Panc1 (cell line): ENCODE data around the gene ZNF17. TPM values are rescaled to one million over a fixed set of nuclear protein-coding genes. Genes with fewer than 3 reads are reported as not detected.

ENCODE experiments used
- ATAC-seq: fragments of 200-7000 bp; cut with Tn5 transposase; 2 replicates; pipeline ENCODE4 v1.9.1; 2020; ENCODE audit warnings: mild to moderate bottlenecking, moderate library complexity
- BruUV-seq: library from RNA; stranded (reverse); fragments of 400-500 nt; replicated peaks from 2 replicates; lab custom pipeline; 2021; lab: Mats Ljungman, UMichigan
- CTCF ChIA-PET: fragments of 300-600 bp; sonication (Branson Sonifier 250); formaldehyde crosslinking; loops from one replicate; lab custom pipeline; 2022; ENCODE audit warnings: antibody characterized with exemption; lab: Charles Lee
- POLR2A ChIA-PET: fragments of 300-600 bp; sonication (Branson Sonifier 250); formaldehyde crosslinking; loops from one replicate; lab custom pipeline; 2022; ENCODE audit warnings: antibody characterized with exemption; lab: Charles Lee
- DNase-seq: peaks from one replicate; pipeline ENCODE4 v3.0.0-alpha.2; 2010; ENCODE audit warnings: low read depth, low spot score
- H3K27ac ChIP-seq: 2 replicates; pipeline ENCODE4 v1.5.1; 2011; ENCODE audit warnings: mild to moderate bottlenecking, low read length, inconsistent platforms
- H3K27me3 ChIP-seq: fragments of 200-500 bp; sonication (Bioruptor generic); 2 replicates; pipeline ENCODE4 v1.6.0; 2014; ENCODE audit warnings: low read length, inconsistent platforms; ENCODE audit not compliant: control insufficient read depth, insufficient read depth
- H3K36me3 ChIP-seq: fragments of 200-500 bp; sonication (Bioruptor generic); 2 replicates; pipeline ENCODE4 v1.5.1; 2014; ENCODE audit warnings: inconsistent platforms, mild to moderate bottlenecking, low read length, moderate library complexity; ENCODE audit not compliant: control insufficient read depth, insufficient read depth
- H3K4me1 ChIP-seq: 2 replicates; pipeline ENCODE4 v1.5.1; 2011; ENCODE audit warnings: inconsistent platforms, mild to moderate bottlenecking, low read length, moderate library complexity; ENCODE audit not compliant: control insufficient read depth, insufficient read depth
- H3K4me3 ChIP-seq, 2 experiments: 2 replicates each; pipeline ENCODE4 v1.5.1; 2011 to 2012; ENCODE audit warnings: low read depth in 2 of 2, low read length in 2 of 2, mild to moderate bottlenecking in 2 of 2, inconsistent platforms in 1 of 2, moderate library complexity in 1 of 2
- H3K9me3 ChIP-seq: fragments of 200-500 bp; sonication (Bioruptor generic); 2 replicates; pipeline ENCODE4 v1.5.1; 2014; ENCODE audit warnings: low read depth, mild to moderate bottlenecking, inconsistent platforms, low read length, moderate library complexity; ENCODE audit not compliant: control insufficient read depth, insufficient read depth
- POLR2AphosphoS5 ChIP-seq: IDR thresholded peaks from 2 replicates; pipeline ENCODE4 v1.6.1; 2012; ENCODE audit warnings: mild to moderate bottlenecking, low read depth, low read length, moderate library complexity
- SIN3A ChIP-seq: IDR thresholded peaks from 2 replicates; pipeline ENCODE4 v1.6.1; 2012; ENCODE audit warnings: low read depth, mild to moderate bottlenecking, low read length, moderate library complexity, borderline replicate concordance; ENCODE audit not compliant: insufficient read depth
- TCF7L2 ChIP-seq: IDR thresholded peaks from 2 replicates; pipeline ENCODE4 v1.6.1; 2011; ENCODE audit warnings: mild to moderate bottlenecking, low read depth, low read length, inconsistent platforms
- in situ Hi-C: cut with HindIII; loops from 2 replicates; pipeline ENCODE4 v1.10.0; 2016; ENCODE audit warnings: low sequenced_read_pairs, low pct_unique_long_range_greater_than_20kb
- intact Hi-C: fragments of 100-400 bp; cut with micrococcal nuclease; formaldehyde crosslinking; loops from one replicate; pipeline ENCODE4 v1.10.0; 2022; ENCODE audit not compliant: unreplicated experiment
- total RNA-seq: library from RNA; stranded (reverse); gene quantifications from one replicate; pipeline ENCODE4 v1.2.1, GENCODE V29; 2021; ENCODE audit not compliant: unreplicated experiment
- TF ChIP-seq, protein P1 (sequence below), 2 experiments: IDR thresholded peaks; 2 replicates each; pipeline ENCODE4 v1.6.1; 2011 to 2012; ENCODE audit warnings: low read depth in 2 of 2, control low read depth in 1 of 2, low read length in 1 of 2, mild to moderate bottlenecking in 1 of 2, moderate library complexity in 1 of 2; ENCODE audit not compliant: insufficient read depth in 1 of 2
- TF ChIP-seq, protein P2 (sequence below): fragments of 450-650 bp; IDR thresholded peaks from 2 replicates; pipeline ENCODE4 v1.5.1; 2017; ENCODE audit warnings: mild to moderate bottlenecking

ZNF17 gene
- total RNA-seq, 1 experiment from 2014 or later, result 9.2 TPM

DNA sequence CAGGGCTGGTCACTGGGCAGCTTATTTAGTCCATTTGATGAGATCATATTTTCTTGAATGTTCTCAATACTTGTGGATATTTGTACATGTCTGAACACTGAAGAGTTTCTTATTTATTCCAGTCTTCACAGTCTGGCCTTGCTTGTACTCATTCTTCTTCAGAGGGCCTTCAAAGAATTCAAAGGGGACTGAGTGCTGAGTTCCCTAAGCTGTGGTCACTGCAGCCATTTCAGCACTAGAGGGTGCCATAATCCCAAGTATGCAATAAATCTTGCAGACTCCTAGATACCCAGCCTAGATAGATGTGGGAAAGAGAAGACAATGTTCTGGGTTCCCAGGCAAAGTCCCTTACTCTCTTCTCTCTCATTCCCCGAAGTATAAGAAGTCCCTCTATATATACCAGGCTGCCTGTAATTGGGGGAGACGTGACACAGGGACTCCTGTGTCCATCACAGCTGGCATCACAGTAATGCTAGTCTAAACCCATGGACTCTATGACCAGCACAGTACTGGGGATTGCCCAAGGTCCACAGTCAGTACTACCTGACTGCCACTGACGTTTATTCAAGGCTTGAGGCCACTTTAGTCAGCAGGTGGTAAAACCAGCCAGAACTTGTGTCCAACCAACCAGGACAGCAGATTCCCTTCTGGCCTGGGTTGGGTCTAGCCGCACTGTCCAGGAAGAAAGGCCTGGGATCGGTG lies 54.9 kb downstream of the ZNF17 start:
- no peaks in the 10 kb centered on the region for H3K27me3 ChIP-seq

DNA sequence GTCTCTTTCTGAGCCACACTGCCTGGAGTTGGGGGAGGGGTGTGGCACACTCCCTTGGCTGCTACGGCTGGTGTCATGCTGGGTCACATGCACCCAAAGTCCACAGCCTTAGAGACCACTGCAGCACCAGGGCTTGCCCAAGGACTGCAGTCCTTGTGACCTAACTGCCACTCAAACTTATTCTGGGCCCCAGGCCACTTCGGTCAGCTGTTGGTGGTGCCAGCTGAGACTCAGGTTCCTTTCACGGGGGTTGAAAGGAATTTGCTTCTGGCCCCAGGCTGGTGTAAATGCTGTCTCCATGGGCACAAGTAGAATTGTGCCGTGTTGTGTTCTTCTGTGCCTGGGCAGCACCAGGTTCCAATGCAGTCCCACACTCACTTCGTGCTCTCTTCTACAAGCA lies 55.5 kb downstream of the ZNF17 start:
- Histone ChIP-seq H3K27ac (no peak overlapping the region), H3K9me3 (peaks cover 58% of the 10 kb centered on the region), H3K4me1 (no peaks in the 10 kb centered on the region), H3K4me3 (no peak overlapping the region), H3K36me3 (no peaks in the 10 kb centered on the region), H3K27me3 (no peaks in the 10 kb centered on the region)
- no TSS peak for BruUV-seq
- DNase-seq (no peak), ATAC-seq (no peak)
- in situ Hi-C loops, result no loop called here
- POLR2A ChIA-PET, result interaction anchor here (0.6 kb wide), 1 partner anchor 180 kb away, joined by 3 read pairs; no protein-coding TSS in a partner anchor
- intact Hi-C loops, result no loop called here
- TF ChIP-seq, protein P1, sequence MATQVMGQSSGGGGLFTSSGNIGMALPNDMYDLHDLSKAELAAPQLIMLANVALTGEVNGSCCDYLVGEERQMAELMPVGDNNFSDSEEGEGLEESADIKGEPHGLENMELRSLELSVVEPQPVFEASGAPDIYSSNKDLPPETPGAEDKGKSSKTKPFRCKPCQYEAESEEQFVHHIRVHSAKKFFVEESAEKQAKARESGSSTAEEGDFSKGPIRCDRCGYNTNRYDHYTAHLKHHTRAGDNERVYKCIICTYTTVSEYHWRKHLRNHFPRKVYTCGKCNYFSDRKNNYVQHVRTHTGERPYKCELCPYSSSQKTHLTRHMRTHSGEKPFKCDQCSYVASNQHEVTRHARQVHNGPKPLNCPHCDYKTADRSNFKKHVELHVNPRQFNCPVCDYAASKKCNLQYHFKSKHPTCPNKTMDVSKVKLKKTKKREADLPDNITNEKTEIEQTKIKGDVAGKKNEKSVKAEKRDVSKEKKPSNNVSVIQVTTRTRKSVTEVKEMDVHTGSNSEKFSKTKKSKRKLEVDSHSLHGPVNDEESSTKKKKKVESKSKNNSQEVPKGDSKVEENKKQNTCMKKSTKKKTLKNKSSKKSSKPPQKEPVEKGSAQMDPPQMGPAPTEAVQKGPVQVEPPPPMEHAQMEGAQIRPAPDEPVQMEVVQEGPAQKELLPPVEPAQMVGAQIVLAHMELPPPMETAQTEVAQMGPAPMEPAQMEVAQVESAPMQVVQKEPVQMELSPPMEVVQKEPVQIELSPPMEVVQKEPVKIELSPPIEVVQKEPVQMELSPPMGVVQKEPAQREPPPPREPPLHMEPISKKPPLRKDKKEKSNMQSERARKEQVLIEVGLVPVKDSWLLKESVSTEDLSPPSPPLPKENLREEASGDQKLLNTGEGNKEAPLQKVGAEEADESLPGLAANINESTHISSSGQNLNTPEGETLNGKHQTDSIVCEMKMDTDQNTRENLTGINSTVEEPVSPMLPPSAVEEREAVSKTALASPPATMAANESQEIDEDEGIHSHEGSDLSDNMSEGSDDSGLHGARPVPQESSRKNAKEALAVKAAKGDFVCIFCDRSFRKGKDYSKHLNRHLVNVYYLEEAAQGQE (IDR thresholded peaks at IDR 0.05; ENCODE audit: insufficient read depth in 1 of 2, low read depth in 2 of 2, low read length in 1 of 2), result no peak
- TF ChIP-seq TCF7L2 (no peak), POLR2AphosphoS5 (no peak), SIN3A (no peak)
- TF ChIP-seq, protein P2, sequence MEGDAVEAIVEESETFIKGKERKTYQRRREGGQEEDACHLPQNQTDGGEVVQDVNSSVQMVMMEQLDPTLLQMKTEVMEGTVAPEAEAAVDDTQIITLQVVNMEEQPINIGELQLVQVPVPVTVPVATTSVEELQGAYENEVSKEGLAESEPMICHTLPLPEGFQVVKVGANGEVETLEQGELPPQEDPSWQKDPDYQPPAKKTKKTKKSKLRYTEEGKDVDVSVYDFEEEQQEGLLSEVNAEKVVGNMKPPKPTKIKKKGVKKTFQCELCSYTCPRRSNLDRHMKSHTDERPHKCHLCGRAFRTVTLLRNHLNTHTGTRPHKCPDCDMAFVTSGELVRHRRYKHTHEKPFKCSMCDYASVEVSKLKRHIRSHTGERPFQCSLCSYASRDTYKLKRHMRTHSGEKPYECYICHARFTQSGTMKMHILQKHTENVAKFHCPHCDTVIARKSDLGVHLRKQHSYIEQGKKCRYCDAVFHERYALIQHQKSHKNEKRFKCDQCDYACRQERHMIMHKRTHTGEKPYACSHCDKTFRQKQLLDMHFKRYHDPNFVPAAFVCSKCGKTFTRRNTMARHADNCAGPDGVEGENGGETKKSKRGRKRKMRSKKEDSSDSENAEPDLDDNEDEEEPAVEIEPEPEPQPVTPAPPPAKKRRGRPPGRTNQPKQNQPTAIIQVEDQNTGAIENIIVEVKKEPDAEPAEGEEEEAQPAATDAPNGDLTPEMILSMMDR, result no peak
- CTCF ChIA-PET, result no interaction called here

More for the DNA sequence above, 54.9 kb downstream of the ZNF17 start:
- DNase-seq, result no peak
- TF ChIP-seq, protein P2, result peak; percentile 72
- TF ChIP-seq POLR2AphosphoS5, result no peak
- H3K36me3 ChIP-seq, result no peaks in the 10 kb centered on the region
- H3K9me3 ChIP-seq, result peaks cover 55% of the 10 kb centered on the region
- BruUV-seq, result no TSS peak
- no peaks in the 10 kb centered on the region for H3K4me1 ChIP-seq
- no peak overlapping the region for H3K27ac ChIP-seq
- CTCF ChIA-PET, result interaction anchor here (0.6 kb wide), 1 partner anchor 32 kb away, joined by 7 read pairs; no protein-coding TSS in a partner anchor
- H3K4me3 ChIP-seq, result no peak overlapping the region
- ATAC-seq, result peak; percentile 88
- intact Hi-C loops, result no loop called here
- in situ Hi-C loops, result no loop called here
- POLR2A ChIA-PET, result interaction anchor here (0.6 kb wide), 2 partner anchors 180 to 207 kb away, joined by 3 to 15 read pairs; no protein-coding TSS in a partner anchor

Other genes with a start within 250 kb of the ZNF17 start
- gene DUXA, start 243.7 kb upstream of the ZNF17 start, total RNA-seq, result not detected
- 48.3 TPM for gene ZNF264, start 219.7 kb upstream of the ZNF17 start, total RNA-seq
- 3.2 TPM for gene AURKC, start 180.1 kb upstream of the ZNF17 start, total RNA-seq
- gene ZNF805, start 170.5 kb upstream of the ZNF17 start, total RNA-seq, result 16.8 TPM
- gene ZNF460, start 130.7 kb upstream of the ZNF17 start, total RNA-seq, result 76.3 TPM
- 10.8 TPM for gene ZNF543, start 90.7 kb upstream of the ZNF17 start, total RNA-seq
- 10.8 TPM for gene ZNF304, start 59.9 kb upstream of the ZNF17 start, total RNA-seq
- 15.1 TPM for gene TRAPPC2B, start 47.6 kb upstream of the ZNF17 start, total RNA-seq
- gene ZNF547, start 47.6 kb upstream of the ZNF17 start, total RNA-seq, result 4.1 TPM
- gene ZNF548, start 21.3 kb upstream of the ZNF17 start, total RNA-seq, result 14.7 TPM
- 21.3 TPM for gene ZNF749, start 24.2 kb downstream of the ZNF17 start, total RNA-seq
- 0.18 TPM for gene VN1R1, start 46.0 kb downstream of the ZNF17 start, total RNA-seq
- 6.2 TPM for gene ZNF772, start 66.4 kb downstream of the ZNF17 start, total RNA-seq
- 14.0 TPM for gene ZNF419, start 76.6 kb downstream of the ZNF17 start, total RNA-seq
- 10.2 TPM for gene ZNF773, start 88.8 kb downstream of the ZNF17 start, total RNA-seq
- not detected for gene ZNF549, start 116.2 kb downstream of the ZNF17 start, total RNA-seq
- gene ZNF550, start 148.7 kb downstream of the ZNF17 start, total RNA-seq, result 15.1 TPM
- 8.7 TPM for gene ZNF416, start 167.8 kb downstream of the ZNF17 start, total RNA-seq
- not detected for gene ZIK1, start 173.0 kb downstream of the ZNF17 start, total RNA-seq
- 8.9 TPM for gene ZNF530, start 188.7 kb downstream of the ZNF17 start, total RNA-seq
- gene ZNF134, start 203.1 kb downstream of the ZNF17 start, total RNA-seq, result 18.9 TPM
- 13.9 TPM for gene ZNF211, start 222.0 kb downstream of the ZNF17 start, total RNA-seq